Body of pancreas (tissue), 4 donors: ENCODE results near the gene MFSD6.

Experiments used
- CTCF ChIP-seq, 7 experiments: fragments of 450-650 bp in 4 of 7; fragments of 200-600 bp in 3 of 7; sonication (generic) in 3 of 7; IDR thresholded peaks; one replicate each; pipeline ENCODE4 v1.5.1; 2016 to 2019; ENCODE audit warnings: antibody characterized with exemption in 7 of 7
- POLR2A ChIP-seq, 3 donors: fragments of 450-650 bp; IDR thresholded peaks; one replicate each; pipeline ENCODE4 v1.6.1; 2016; ENCODE audit warnings: antibody characterized with exemption in 3 of 3, mild to moderate bottlenecking in 2 of 3

GRCh38 chr2:190490502-190490901 is 82.3 kb downstream of the MFSD6 start:
- TF ChIP-seq CTCF (IDR thresholded peaks at IDR 0.05) (no peak), POLR2A (IDR thresholded peaks at IDR 0.05) (no peak)
